ENCODE results near the gene PAX2. TPM values are rescaled to one million over a fixed set of nuclear protein-coding genes. Genes with fewer than 3 reads are reported as not detected.

Gene PAX2
- total RNA-seq, 1 experiment from 2014 or later: not detected

DNA sequence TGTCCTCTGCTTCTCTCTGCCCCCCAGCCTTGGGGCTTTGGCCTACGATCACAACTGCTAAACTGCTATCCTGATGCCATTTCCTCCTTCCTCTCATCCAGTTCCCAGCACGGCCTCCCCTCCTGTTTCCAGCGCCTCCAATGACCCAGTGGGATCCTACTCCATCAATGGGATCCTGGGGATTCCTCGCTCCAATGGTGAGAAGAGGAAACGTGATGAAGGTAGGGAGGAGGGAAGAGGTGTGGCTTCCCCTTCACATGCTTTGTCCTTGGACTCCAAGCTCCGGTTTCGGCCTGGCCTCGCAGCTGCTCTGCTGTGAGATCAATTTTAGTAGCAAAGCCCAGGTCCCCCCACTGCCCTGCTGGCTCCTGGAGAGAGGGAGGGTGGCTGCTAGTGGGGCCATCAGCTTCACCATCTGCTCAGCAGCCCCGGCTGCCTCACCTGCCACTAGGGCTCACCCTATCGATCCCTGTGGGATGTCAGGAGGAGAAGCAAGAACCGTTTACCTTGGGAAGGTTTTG is 35.8 kb downstream of the PAX2 start:
- Histone ChIP-seq H2AFZ (ENCODE audit: low read length) (no peak overlapping the region), H2AK5ac (ENCODE audit: insufficient read length, low read length) (no peak overlapping the region), H4K8ac (replicated peaks; ENCODE audit: insufficient read length, low read depth, low read length) (no peak overlapping the region), H2BK20ac (ENCODE audit: low read depth, low read length, poor library complexity, severe bottlenecking) (no peak overlapping the region), H3K14ac (ENCODE audit: insufficient read depth, low read length) (no peak overlapping the region; the same call in 1 of the 2 replicates), H3K79me1 (ENCODE audit: insufficient read depth, low read depth, low read length, poor library complexity, severe bottlenecking) (no peaks in the 10 kb centered on the region), H2BK15ac (ENCODE audit: low read depth, low read length) (no peak overlapping the region), H3K9me3 (ENCODE audit: control insufficient read depth, low read depth, low read length) (no peaks in the 10 kb centered on the region), H2BK120ac (ENCODE audit: low read depth, low read length, poor library complexity, severe bottlenecking) (no peak overlapping the region), H3K23me2 (ENCODE audit: insufficient read length, low read depth, low read length, poor library complexity, severe bottlenecking) (no peaks in the 10 kb centered on the region), H3K9ac (ENCODE audit: extremely low read depth, insufficient read length, low read length) (no peak overlapping the region), H3K56ac (ENCODE audit: insufficient read length, low read depth, low read length) (no peak overlapping the region), H3T11ph (ENCODE audit: low read length) (no peak overlapping the region), H4K20me1 (ENCODE audit: control insufficient read depth, insufficient read depth, insufficient read length) (no peaks in the 10 kb centered on the region), H2BK12ac (ENCODE audit: insufficient read length, low read depth, low read length) (no peak overlapping the region), H3K4me1 (ENCODE audit: insufficient read depth, low read length) (peaks cover 5% of the 10 kb centered on the region), H3K23ac (ENCODE audit: insufficient read length, low read depth, low read length) (no peak overlapping the region), H2BK5ac (ENCODE audit: insufficient read length, low read length) (no peak overlapping the region), H4K5ac (ENCODE audit: insufficient read length, low read depth, low read length) (no peak overlapping the region), H3K27me3 (ENCODE audit: insufficient read depth, low read length) (no peaks in the 10 kb centered on the region), H3K18ac (ENCODE audit: insufficient read length, low read depth, low read length) (no peak overlapping the region), H3K4ac (ENCODE audit: low read depth, low read length) (no peak overlapping the region), H3K79me2 (ENCODE audit: insufficient read depth, low read length) (no peaks in the 10 kb centered on the region), H4K91ac (ENCODE audit: insufficient read length, low read depth, low read length) (no peak overlapping the region), H3K27ac (ENCODE audit: insufficient read length, low read depth, low read length) (no peak overlapping the region), H3K4me2 (ENCODE audit: insufficient read depth, insufficient read length, low read length) (no peak overlapping the region)
- Mint-ChIP-seq H3K4me3 (no peak overlapping the region), H3K9me3 (peaks cover 0 to 4% of the 10 kb centered on the region in 2 experiments; a peak in 2 of 5 replicates), H3K4me1 (peaks cover 13 to 20% of the 10 kb centered on the region in 2 experiments), H3K36me3 (ENCODE audit: insufficient read depth in 1 of 3, low read depth in 3 of 3) (peaks cover 0 to 2% (median 0%) of the 10 kb centered on the region in 3 experiments; a peak in 4 of 7 replicates), H3K27ac (no peak overlapping the region), H3K27me3 (ENCODE audit: low read depth) (peaks cover 63% of the 10 kb centered on the region)
- WGBS (ENCODE audit: extremely low coverage, insufficient read length, low lambda C conversion rate): no CpG with 5 or more reads among the region's 11 CpGs
- TF ChIP-seq, protein P1, sequence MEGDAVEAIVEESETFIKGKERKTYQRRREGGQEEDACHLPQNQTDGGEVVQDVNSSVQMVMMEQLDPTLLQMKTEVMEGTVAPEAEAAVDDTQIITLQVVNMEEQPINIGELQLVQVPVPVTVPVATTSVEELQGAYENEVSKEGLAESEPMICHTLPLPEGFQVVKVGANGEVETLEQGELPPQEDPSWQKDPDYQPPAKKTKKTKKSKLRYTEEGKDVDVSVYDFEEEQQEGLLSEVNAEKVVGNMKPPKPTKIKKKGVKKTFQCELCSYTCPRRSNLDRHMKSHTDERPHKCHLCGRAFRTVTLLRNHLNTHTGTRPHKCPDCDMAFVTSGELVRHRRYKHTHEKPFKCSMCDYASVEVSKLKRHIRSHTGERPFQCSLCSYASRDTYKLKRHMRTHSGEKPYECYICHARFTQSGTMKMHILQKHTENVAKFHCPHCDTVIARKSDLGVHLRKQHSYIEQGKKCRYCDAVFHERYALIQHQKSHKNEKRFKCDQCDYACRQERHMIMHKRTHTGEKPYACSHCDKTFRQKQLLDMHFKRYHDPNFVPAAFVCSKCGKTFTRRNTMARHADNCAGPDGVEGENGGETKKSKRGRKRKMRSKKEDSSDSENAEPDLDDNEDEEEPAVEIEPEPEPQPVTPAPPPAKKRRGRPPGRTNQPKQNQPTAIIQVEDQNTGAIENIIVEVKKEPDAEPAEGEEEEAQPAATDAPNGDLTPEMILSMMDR (conservative IDR thresholded peaks at IDR 0.05): no peak
- DNase-seq: no peak
